Prostate gland (tissue), 2 donors: Measurements from ENCODE around the gene ARHGAP26. TPM values are rescaled to one million over a fixed set of nuclear protein-coding genes. Genes with fewer than 3 reads are reported as not detected.

Experiments
- DNase-seq: peaks from one replicate; pipeline ENCODE4 v3.0.0-alpha.2; 2019; ENCODE audit warnings: low spot score
- H3K27ac ChIP-seq, 2 donors: fragments of 200-600 bp; sonication (generic); 2 replicates each; pipeline ENCODE4 v1.5.1; 2017 to 2019
- H3K27me3 ChIP-seq: fragments of 200-600 bp; sonication (generic); replicated peaks from 2 replicates; pipeline ENCODE4 v1.5.1; 2019; ENCODE audit not compliant: insufficient read depth
- H3K36me3 ChIP-seq, 2 donors: fragments of 200-600 bp; sonication (generic); 1 replicate in 1 of 2; 2 replicates in 1 of 2; pipeline versions ENCODE4 v1.5.1 to v1.8.1; 2017 to 2019
- H3K4me1 ChIP-seq: fragments of 200-600 bp; sonication (generic); replicated peaks from 2 replicates; pipeline ENCODE4 v1.5.1; 2019
- H3K4me3 ChIP-seq, 2 donors: fragments of 200-600 bp; sonication (generic); 2 replicates each; pipeline ENCODE4 v1.5.1; 2017 to 2019
- H3K9me3 ChIP-seq: fragments of 200-600 bp; sonication (generic); 2 replicates; pipeline ENCODE4 v1.5.1; 2017
- POLR2A ChIP-seq: fragments of 450-650 bp; IDR thresholded peaks from one replicate; pipeline ENCODE4 v1.6.1; 2016; ENCODE audit warnings: antibody characterized with exemption, mild to moderate bottlenecking
- POLR2AphosphoS5 ChIP-seq: sonication (generic); formaldehyde crosslinking; IDR thresholded peaks from one replicate; pipeline ENCODE4 v1.6.1; 2017; ENCODE audit warnings: antibody characterized with exemption
- WGBS: methylation state at CpG from one replicate; pipeline ENCODE4 v1.1.5; 2018; 5-methylcytosine and 5-hydroxymethylcytosine counted together
- intact Hi-C: fragments of 100-400 bp; cut with DNase I; formaldehyde crosslinking; loops from one replicate; pipeline ENCODE4 v1.14.2; 2022
- total RNA-seq, 2 donors: library from RNA; depleted of rRNA; stranded (reverse); fragments of >200 nt; gene quantifications; one replicate each; pipeline ENCODE4 v1.1.0, GENCODE V29; 2016
- TF ChIP-seq, protein P1 (sequence below), 4 experiments: fragments of 200-600 bp in 2 of 4; fragments of 450-650 bp in 2 of 4; sonication (generic) in 2 of 4; IDR thresholded peaks; 1 replicate in 3 of 4; 2 replicates in 1 of 4; pipeline ENCODE4 v1.5.1; 2016 to 2019; ENCODE audit warnings: antibody characterized with exemption in 4 of 4, mild to moderate bottlenecking in 2 of 4, moderate library complexity in 2 of 4

Gene ARHGAP26
- total RNA-seq, 2 donors from 2014 or later = 11.7 to 39.8 TPM

DNA sequence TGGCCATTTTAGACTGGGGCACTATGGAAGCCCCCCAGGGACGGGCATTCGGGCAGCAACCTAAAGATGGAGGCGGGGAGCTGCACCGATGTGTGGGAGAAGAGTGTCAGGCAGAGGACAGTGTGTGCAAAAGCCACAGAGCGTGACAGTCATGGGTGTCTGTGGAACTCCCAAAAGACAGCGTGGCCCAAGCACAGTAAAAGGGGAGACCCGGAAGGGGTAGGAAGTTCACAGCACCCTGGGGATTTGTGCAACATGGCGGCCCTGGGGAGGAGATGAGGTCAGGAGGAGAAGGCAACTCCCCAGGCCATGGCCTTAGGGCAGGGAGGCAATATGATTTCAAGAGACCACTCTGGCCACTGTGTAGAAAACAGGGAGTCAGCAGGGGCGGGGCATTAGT lies 45.4 kb upstream of the ARHGAP26 start:
- 95% methylated on average over 9 of the region's 9 CpGs for WGBS
- Histone ChIP-seq H3K9me3 (no peaks in the 10 kb centered on the region), H3K4me1 (no peaks in the 10 kb centered on the region), H3K36me3 (no peaks in the 10 kb centered on the region), H3K27me3 (no peaks in the 10 kb centered on the region), H3K4me3 (no peak overlapping the region), H3K27ac (no peak overlapping the region)
- no peak for DNase-seq
- intact Hi-C loops = no loop called here
- TF ChIP-seq POLR2A = no peak
- TF ChIP-seq, protein P1, sequence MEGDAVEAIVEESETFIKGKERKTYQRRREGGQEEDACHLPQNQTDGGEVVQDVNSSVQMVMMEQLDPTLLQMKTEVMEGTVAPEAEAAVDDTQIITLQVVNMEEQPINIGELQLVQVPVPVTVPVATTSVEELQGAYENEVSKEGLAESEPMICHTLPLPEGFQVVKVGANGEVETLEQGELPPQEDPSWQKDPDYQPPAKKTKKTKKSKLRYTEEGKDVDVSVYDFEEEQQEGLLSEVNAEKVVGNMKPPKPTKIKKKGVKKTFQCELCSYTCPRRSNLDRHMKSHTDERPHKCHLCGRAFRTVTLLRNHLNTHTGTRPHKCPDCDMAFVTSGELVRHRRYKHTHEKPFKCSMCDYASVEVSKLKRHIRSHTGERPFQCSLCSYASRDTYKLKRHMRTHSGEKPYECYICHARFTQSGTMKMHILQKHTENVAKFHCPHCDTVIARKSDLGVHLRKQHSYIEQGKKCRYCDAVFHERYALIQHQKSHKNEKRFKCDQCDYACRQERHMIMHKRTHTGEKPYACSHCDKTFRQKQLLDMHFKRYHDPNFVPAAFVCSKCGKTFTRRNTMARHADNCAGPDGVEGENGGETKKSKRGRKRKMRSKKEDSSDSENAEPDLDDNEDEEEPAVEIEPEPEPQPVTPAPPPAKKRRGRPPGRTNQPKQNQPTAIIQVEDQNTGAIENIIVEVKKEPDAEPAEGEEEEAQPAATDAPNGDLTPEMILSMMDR (IDR thresholded peaks at IDR 0.05) = no peak
- no peak for TF ChIP-seq POLR2AphosphoS5

DNA sequence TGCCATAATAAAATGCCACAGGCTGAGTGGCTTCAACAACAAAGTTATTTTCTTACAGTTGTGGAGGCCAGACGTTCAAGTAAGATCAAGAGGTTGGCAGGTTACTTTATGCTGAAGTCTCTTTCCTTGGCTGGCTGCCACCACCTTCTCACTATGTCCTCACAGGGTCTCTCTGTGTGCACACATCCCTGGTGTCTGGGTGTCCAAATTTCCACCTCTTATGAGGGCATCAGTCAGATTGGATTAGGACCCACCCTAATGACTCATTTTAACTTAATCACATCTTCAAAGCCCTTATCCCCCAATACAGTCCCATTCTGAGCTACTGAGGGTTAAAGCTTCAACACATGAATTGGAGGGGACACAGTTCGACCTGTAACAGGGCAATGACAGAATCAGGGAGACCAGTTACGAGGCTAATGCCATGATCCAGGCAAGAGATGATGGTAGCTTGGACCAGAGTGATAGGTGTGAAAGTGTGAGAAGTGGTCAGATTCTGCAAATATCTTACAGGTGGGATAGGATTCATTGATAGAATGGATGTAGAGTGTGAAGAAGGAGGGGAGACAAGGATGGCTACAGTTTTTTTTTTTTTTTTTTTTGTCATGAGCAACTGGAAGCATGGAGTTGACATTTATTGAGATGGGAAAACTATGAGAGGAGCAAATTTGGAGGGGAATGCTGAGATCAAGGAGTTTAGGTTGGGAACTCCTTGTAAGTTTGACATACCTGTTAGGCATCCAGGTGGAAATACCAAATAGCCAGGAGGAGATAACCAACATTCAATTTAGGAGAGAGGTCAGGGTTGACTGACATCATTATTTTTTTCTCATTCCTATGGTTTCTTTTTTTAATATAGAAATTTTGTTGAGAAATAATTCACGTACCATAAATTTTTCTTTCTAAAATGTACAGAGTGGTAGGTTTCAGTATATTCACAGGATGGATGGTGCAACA lies 44.7 kb upstream of the ARHGAP26 start:
- no peaks in the 10 kb centered on the region for H3K9me3 ChIP-seq
- H3K4me1 ChIP-seq = no peaks in the 10 kb centered on the region
- WGBS = 76% methylated on average over 4 of the region's 4 CpGs
- intact Hi-C loops = no loop called here
- TF ChIP-seq, protein P1 (IDR thresholded peaks at IDR 0.05) = no peak
- TF ChIP-seq POLR2A (no peak), POLR2AphosphoS5 (no peak)
- H3K36me3 ChIP-seq = no peaks in the 10 kb centered on the region
- no peak for DNase-seq
- no peak overlapping the region for H3K27ac ChIP-seq
- H3K27me3 ChIP-seq = no peaks in the 10 kb centered on the region
- H3K4me3 ChIP-seq = no peak overlapping the region

DNA sequence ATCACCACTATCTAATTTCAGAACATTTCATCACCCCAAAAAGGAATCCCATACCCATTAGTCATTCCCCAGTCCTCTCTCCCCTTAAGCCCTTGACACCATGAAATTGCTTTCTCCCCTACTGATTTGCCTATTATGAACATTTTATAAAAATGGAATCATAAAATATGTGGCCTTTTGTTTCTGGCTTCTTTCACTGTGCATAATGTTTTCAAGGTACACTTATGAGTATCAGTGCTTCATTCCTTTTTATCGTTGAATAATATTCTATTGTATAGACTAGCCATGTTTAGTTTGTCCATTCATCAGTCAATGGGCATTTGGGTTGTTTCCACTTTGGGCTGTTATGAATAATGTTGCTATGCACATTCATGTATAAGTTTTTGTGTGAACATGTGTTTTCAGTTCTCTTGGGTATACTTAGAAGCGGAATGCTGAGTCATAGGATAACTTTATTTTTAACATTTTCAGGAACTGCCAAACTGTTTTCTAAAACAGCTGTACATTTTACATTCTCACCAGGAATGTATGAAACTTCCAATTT lies 43.9 kb upstream of the ARHGAP26 start:
- intact Hi-C loops = no loop called here
- no peaks in the 10 kb centered on the region for H3K27me3 ChIP-seq
- no peak overlapping the region for H3K27ac ChIP-seq
- DNase-seq = no peak
- H3K4me1 ChIP-seq = no peaks in the 10 kb centered on the region
- TF ChIP-seq POLR2A (no peak), POLR2AphosphoS5 (no peak)
- TF ChIP-seq, protein P1 (IDR thresholded peaks at IDR 0.05) = no peak
- 88% methylated on average over 2 of the region's 2 CpGs for WGBS
- no peak overlapping the region for H3K4me3 ChIP-seq
- H3K36me3 ChIP-seq = no peaks in the 10 kb centered on the region
- no peaks in the 10 kb centered on the region for H3K9me3 ChIP-seq

DNA sequence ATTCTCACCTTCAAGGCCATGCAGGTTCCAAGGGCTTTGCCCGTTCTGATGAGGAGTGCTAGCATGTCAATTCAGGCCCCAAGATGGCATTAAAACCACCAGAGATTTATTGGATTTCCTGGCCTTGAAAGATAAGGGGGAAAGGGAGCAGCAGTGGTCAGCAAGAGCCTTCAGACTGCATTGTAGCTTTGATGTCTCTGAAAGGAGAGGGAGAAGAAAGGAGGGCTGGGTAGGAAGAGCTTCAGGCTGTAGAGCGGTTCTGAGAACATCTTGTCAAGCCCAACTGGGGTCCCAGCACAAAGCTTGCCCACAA lies 42.5 kb upstream of the ARHGAP26 start:
- TF ChIP-seq POLR2AphosphoS5 (no peak), POLR2A (no peak)
- TF ChIP-seq, protein P1 (IDR thresholded peaks at IDR 0.05) = no peak
- no peaks in the 10 kb centered on the region for H3K36me3 ChIP-seq
- WGBS = 75% methylated on average over 2 of the region's 2 CpGs
- no peak for DNase-seq
- no peak overlapping the region for H3K27ac ChIP-seq
- H3K27me3 ChIP-seq = no peaks in the 10 kb centered on the region
- H3K4me3 ChIP-seq = no peak overlapping the region
- intact Hi-C loops = no loop called here
- H3K4me1 ChIP-seq = no peaks in the 10 kb centered on the region
- H3K9me3 ChIP-seq = no peaks in the 10 kb centered on the region
